Measurements from ENCODE around the gene PPM1N. TPM values are rescaled to one million over a fixed set of nuclear protein-coding genes. Genes with fewer than 3 reads are reported as not detected.

The PPM1N gene
- total and polyA plus RNA-seq, 2 of the 13 experiments (the other 11 are each of a cell fraction or from before 2014, with no cell fraction given), result 0.31 to 1.8 TPM

DNA sequence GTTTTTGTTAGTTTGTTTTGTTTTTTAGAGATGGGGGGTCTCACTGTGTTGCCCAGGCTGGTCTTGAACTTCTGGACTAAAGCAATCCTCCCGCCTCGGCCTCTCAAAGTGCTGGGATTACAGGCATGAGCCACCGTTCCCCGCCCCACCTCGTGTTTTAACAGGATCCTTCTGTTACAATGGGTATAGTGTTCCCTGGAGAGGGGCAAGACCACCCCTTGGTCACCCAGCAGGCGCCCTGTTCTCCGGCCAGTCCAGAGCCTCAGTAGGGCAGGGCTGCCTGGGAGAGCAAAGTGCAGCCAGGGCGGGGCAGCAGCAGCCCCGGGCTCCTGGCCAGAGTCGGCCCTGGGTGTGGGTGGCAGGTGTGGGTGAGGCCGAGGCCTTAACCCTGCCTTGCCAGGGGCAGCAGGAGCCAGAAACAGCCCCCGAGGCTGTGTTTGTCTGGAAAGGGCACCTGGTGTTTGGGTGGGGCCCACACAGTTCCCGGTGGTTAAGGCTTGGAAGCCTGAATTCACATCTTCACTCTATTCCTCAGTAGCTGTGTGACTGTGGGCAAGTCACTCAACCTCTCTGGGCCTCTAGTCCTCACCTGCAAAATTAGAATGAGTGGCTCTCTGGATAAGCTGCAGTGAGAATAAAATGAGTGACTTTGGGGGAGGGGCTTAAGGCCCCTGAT, 16.3 kb downstream of the PPM1N start (continued):
- TF ChIP-seq ZNF672 (CRISPR knock-in tag; IDR thresholded peaks at IDR 0.05) (no peak), ZNF432 (CRISPR knock-in tag; IDR thresholded peaks at IDR 0.05; ENCODE audit: borderline replicate concordance) (no peak), TMF1 (CRISPR knock-in tag; IDR thresholded peaks at IDR 0.05; ENCODE audit: low read depth) (no peak), ZNF512 (CRISPR knock-in tag; IDR thresholded peaks at IDR 0.05) (no peak), ZNF335 (CRISPR knock-in tag; IDR thresholded peaks at IDR 0.05) (no peak), AGO1 (IDR thresholded peaks at IDR 0.05; ENCODE audit: low read depth, low read length, poor library complexity, severe bottlenecking) (no peak), ATF7 (IDR thresholded peaks at IDR 0.05) (no peak), ATF7 (CRISPR knock-in tag; IDR thresholded peaks at IDR 0.05) (no peak), ARID4A (CRISPR knock-in tag; IDR thresholded peaks at IDR 0.05; ENCODE audit: borderline replicate concordance) (peak; percentile 54; the same call in 1 of the 2 replicates), KDM1A (CRISPR knock-in tag; IDR thresholded peaks at IDR 0.05) (peak; percentile 62; the same call in 1 of the 2 replicates), HOXA3 (CRISPR knock-in tag; IDR thresholded peaks at IDR 0.05) (peak; percentile 84), POGK (CRISPR knock-in tag; conservative IDR thresholded peaks at IDR 0.05) (no peak), ZFP82 (CRISPR knock-in tag; IDR thresholded peaks at IDR 0.05; ENCODE audit: borderline replicate concordance) (no peak)
- TF ChIP-seq, protein P1, sequence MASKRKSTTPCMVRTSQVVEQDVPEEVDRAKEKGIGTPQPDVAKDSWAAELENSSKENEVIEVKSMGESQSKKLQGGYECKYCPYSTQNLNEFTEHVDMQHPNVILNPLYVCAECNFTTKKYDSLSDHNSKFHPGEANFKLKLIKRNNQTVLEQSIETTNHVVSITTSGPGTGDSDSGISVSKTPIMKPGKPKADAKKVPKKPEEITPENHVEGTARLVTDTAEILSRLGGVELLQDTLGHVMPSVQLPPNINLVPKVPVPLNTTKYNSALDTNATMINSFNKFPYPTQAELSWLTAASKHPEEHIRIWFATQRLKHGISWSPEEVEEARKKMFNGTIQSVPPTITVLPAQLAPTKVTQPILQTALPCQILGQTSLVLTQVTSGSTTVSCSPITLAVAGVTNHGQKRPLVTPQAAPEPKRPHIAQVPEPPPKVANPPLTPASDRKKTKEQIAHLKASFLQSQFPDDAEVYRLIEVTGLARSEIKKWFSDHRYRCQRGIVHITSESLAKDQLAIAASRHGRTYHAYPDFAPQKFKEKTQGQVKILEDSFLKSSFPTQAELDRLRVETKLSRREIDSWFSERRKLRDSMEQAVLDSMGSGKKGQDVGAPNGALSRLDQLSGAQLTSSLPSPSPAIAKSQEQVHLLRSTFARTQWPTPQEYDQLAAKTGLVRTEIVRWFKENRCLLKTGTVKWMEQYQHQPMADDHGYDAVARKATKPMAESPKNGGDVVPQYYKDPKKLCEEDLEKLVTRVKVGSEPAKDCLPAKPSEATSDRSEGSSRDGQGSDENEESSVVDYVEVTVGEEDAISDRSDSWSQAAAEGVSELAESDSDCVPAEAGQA (IDR thresholded peaks at IDR 0.05; ENCODE audit: low read depth), result no peak
- TF ChIP-seq, protein P1 (CRISPR knock-in tag; IDR thresholded peaks at IDR 0.05; ENCODE audit: borderline replicate concordance), result no peak
